HepG2 (cell line): ENCODE results near the gene ANKRD11. TPM values are rescaled to one million over a fixed set of nuclear protein-coding genes. Genes with fewer than 3 reads are reported as not detected.
A peak's percentile ranks its signal among the peaks of the same experiment; 100 is the strongest.

ENCODE experiments used
- ATAD3A ChIP-seq: sonication (generic); formaldehyde crosslinking; IDR thresholded peaks from 2 replicates; pipeline ENCODE4 v1.4.0; 2020; ENCODE audit warnings: missing genetic modification reagents
- CCAR2 ChIP-seq: fragments of 200-400 bp; formaldehyde crosslinking; optimal IDR thresholded peaks from 2 replicates; pipeline ENCODE3; 2018; ENCODE audit warnings: low read depth, mild to moderate bottlenecking, low read length, moderate library complexity
- CEBPG ChIP-seq: IDR thresholded peaks from 2 replicates; pipeline ENCODE4 v1.6.1; 2016
- CHD4 ChIP-seq: fragments of 200-600 bp; sonication (generic); IDR thresholded peaks from 2 replicates; pipeline ENCODE4 v1.7.0; 2017; ENCODE audit warnings: mild to moderate bottlenecking, low read length, borderline replicate concordance
- ELF1 ChIP-seq: sonication (generic); formaldehyde crosslinking; IDR thresholded peaks from 2 replicates; pipeline ENCODE4 v1.4.0; 2020; ENCODE audit warnings: missing genetic modification reagents
- GABPA ChIP-seq, 2 experiments: IDR thresholded peaks; 2 replicates each; pipeline ENCODE4 v1.6.1; 2011 to 2016; ENCODE audit warnings: low read depth in 2 of 2, low read length in 1 of 2, missing biosample characterization in 1 of 2, missing genetic modification characterization in 1 of 2
- GPN1 ChIP-seq: sonication (generic); formaldehyde crosslinking; IDR thresholded peaks from 2 replicates; pipeline ENCODE4 v1.5.1; 2020; ENCODE audit warnings: missing genetic modification reagents, borderline replicate concordance
- HNF4G ChIP-seq, 2 experiments: sonication (generic) in 1 of 2; formaldehyde crosslinking in 1 of 2; IDR thresholded peaks; 2 replicates each; pipeline versions ENCODE4 v1.4.0 to v1.6.1; 2011 to 2020; ENCODE audit warnings: borderline replicate concordance in 2 of 2, low read depth in 2 of 2, mild to moderate bottlenecking in 2 of 2, low read length in 1 of 2, missing genetic modification reagents in 1 of 2, moderate library complexity in 1 of 2
- HNRNPUL1 ChIP-seq: fragments of 200-400 bp; formaldehyde crosslinking; IDR thresholded peaks from 2 replicates; pipeline ENCODE4 v1.6.1; 2017; ENCODE audit warnings: low read depth, mild to moderate bottlenecking, low read length, moderate library complexity
- MLX ChIP-seq: IDR thresholded peaks from 2 replicates; pipeline ENCODE4 v1.6.1; 2016
- MXD1 ChIP-seq: sonication (generic); formaldehyde crosslinking; IDR thresholded peaks from 2 replicates; pipeline ENCODE4 v1.4.0; 2020; ENCODE audit warnings: mild to moderate bottlenecking, missing genetic modification reagents
- NFE2L2 ChIP-seq: fragments of 150-350 bp; IDR thresholded peaks from 2 replicates; pipeline ENCODE4 v1.6.1; 2014; ENCODE audit warnings: low read length
- RARG ChIP-seq: sonication (generic); formaldehyde crosslinking; IDR thresholded peaks from 2 replicates; pipeline ENCODE4 v1.4.0; 2020; ENCODE audit warnings: low read depth, mild to moderate bottlenecking, missing genetic modification reagents
- RFXANK ChIP-seq: IDR thresholded peaks from 2 replicates; pipeline ENCODE4 v1.6.1; 2016
- SMC3 ChIP-seq: IDR thresholded peaks from 2 replicates; pipeline ENCODE4 v1.6.1; 2011; ENCODE audit warnings: low read length, improper control_type of control experiment
- SNAPC5 ChIP-seq: sonication (generic); formaldehyde crosslinking; IDR thresholded peaks from 2 replicates; pipeline ENCODE4 v1.8.1; 2023; ENCODE audit warnings: mild to moderate bottlenecking, missing genetic modification reagents, borderline replicate concordance
- TERF1 ChIP-seq: sonication (generic); formaldehyde crosslinking; IDR thresholded peaks from 2 replicates; pipeline ENCODE4 v1.8.0; 2022; ENCODE audit warnings: mild to moderate bottlenecking, missing genetic modification reagents, moderate library complexity
- ZBTB34 ChIP-seq: sonication (generic); formaldehyde crosslinking; IDR thresholded peaks from 2 replicates; pipeline ENCODE4 v1.8.0; 2022; ENCODE audit warnings: mild to moderate bottlenecking, missing genetic modification reagents
- ZBTB49 ChIP-seq: sonication (generic); formaldehyde crosslinking; IDR thresholded peaks from 2 replicates; pipeline ENCODE4 v1.4.0; 2020; ENCODE audit warnings: missing genetic modification reagents, borderline replicate concordance
- ZFP36 ChIP-seq: fragments of 150-350 bp; IDR thresholded peaks from 2 replicates; pipeline ENCODE4 v1.6.1; 2018; ENCODE audit warnings: borderline replicate concordance, low read length, low read depth; ENCODE audit not compliant: partially characterized antibody
- ZNF501 ChIP-seq: sonication (generic); formaldehyde crosslinking; IDR thresholded peaks from 2 replicates; pipeline ENCODE4 v1.5.1; 2020; ENCODE audit warnings: mild to moderate bottlenecking, moderate library complexity, missing genetic modification reagents
- ZNF510 ChIP-seq: sonication (generic); formaldehyde crosslinking; IDR thresholded peaks from 2 replicates; pipeline ENCODE4 v1.4.0; 2020; ENCODE audit warnings: low read depth, mild to moderate bottlenecking, missing genetic modification reagents
- ZNF557 ChIP-seq: sonication (generic); formaldehyde crosslinking; IDR thresholded peaks from 2 replicates; pipeline ENCODE4 v1.4.0; 2020; ENCODE audit warnings: missing genetic modification reagents
- ZNF724P ChIP-seq: sonication (generic); formaldehyde crosslinking; IDR thresholded peaks from 2 replicates; pipeline ENCODE4 v1.8.0; 2022; ENCODE audit warnings: missing genetic modification reagents, borderline replicate concordance
- polyA plus RNA-seq, 8 experiments: library from polyadenylated mRNA; depleted of rRNA in 3 of 8; stranded (reverse) in 7 of 8; unstranded in 1 of 8; fragments of >200 nt; fragmentation: Illumina TruSeq in 4 of 8; extraction: Trizol in 4 of 8; gene quantifications; 2 replicates each; pipeline versions ENCODE4 v1.2.1 to v1.2.3, GENCODE V29; 2011 to 2016; ENCODE audit warnings: low read depth in 4 of 8, missing spikeins in 1 of 8, mixed read lengths in 1 of 8; ENCODE audit not compliant: insufficient read depth in 1 of 8
- total RNA-seq, 5 experiments: library from RNA; depleted of rRNA; stranded (reverse); fragments of >200 nt; fragmentation: Illumina TruSeq; extraction: Trizol; gene quantifications; 2 replicates each; pipeline ENCODE4 v1.2.3, GENCODE V29; 2016; ENCODE audit warnings: low read depth in 1 of 5

ANKRD11 gene
- total and polyA plus RNA-seq, 2 of the 13 experiments (the other 11 are each of a cell fraction or from before 2014, with no cell fraction given): 21.4 to 38.4 TPM

- TF ChIP-seq TERF1 (CRISPR knock-in tag) (no peak), ZBTB34 (no peak), ZBTB49 (CRISPR knock-in tag) (no peak), ZNF501 (no peak), ZNF557 (CRISPR knock-in tag) (no peak), GABPA (IDR thresholded peaks at IDR 0.05; ENCODE audit: low read depth, low read length) (no peak), GABPA (CRISPR knock-in tag; IDR thresholded peaks at IDR 0.05; ENCODE audit: low read depth) (peak; percentile 83), ZNF510 (no peak), SNAPC5 (no peak), ELF1 (CRISPR knock-in tag) (peak; percentile 61; the same call in 1 of the 2 replicates), CEBPG (CRISPR knock-in tag) (no peak), SMC3 (no peak), MLX (CRISPR knock-in tag) (0 out of 2 replicates have a peak, but pooled peaks have one; percentile 26), GPN1 (CRISPR knock-in tag) (no peak), CHD4 (no peak), RFXANK (no peak), CCAR2 (no peak), HNF4G (IDR thresholded peaks at IDR 0.05; ENCODE audit: borderline replicate concordance, low read depth, low read length) (no peak), HNF4G (CRISPR knock-in tag; IDR thresholded peaks at IDR 0.05; ENCODE audit: borderline replicate concordance, low read depth) (no peak), ZNF724P (CRISPR knock-in tag) (no peak), ZFP36 (no peak), ATAD3A (CRISPR knock-in tag) (no peak), RARG (CRISPR knock-in tag) (no peak), NFE2L2 (no peak), HNRNPUL1 (no peak), MXD1 (CRISPR knock-in tag) (no peak)
Observed at GRCh38 chr16:89322321-89323119, 167.8 kb downstream of the ANKRD11 start (continued).
